ENCODE measurements around the gene NTHL1. TPM values are rescaled to one million over a fixed set of nuclear protein-coding genes. Genes with fewer than 3 reads are reported as not detected.

Gene NTHL1
- total RNA-seq, 1 donor from 2014 or later: 12.6 TPM

DNA sequence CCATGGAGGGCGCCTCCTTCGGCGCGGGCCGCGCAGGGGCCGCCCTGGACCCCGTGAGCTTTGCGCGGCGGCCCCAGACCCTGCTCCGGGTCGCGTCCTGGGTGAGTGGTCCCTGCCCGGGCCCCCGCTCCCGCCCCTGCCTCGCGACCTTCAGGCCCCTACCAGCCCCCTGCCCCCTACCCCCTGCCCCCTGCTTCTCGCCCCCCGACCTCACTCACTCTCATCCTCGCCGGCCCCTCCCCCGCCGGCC lies 57.6 kb downstream of the NTHL1 start:
- Mint-ChIP-seq H3K9me3 (ENCODE audit: low read depth) (no peaks in the 10 kb centered on the region), H3K36me3 (ENCODE audit: low read depth) (peaks cover 2% of the 10 kb centered on the region), H3K4me1 (ENCODE audit: low read depth) (peaks cover 9% of the 10 kb centered on the region), H3K4me3 (ENCODE audit: unreplicated experiment) (no peak overlapping the region), H3K27ac (ENCODE audit: unreplicated experiment) (no peak overlapping the region), H3K27me3 (ENCODE audit: low read depth) (peaks cover 14% of the 10 kb centered on the region)
- no peak for DNase-seq (ENCODE audit: low spot score)
- TF ChIP-seq, protein P1, sequence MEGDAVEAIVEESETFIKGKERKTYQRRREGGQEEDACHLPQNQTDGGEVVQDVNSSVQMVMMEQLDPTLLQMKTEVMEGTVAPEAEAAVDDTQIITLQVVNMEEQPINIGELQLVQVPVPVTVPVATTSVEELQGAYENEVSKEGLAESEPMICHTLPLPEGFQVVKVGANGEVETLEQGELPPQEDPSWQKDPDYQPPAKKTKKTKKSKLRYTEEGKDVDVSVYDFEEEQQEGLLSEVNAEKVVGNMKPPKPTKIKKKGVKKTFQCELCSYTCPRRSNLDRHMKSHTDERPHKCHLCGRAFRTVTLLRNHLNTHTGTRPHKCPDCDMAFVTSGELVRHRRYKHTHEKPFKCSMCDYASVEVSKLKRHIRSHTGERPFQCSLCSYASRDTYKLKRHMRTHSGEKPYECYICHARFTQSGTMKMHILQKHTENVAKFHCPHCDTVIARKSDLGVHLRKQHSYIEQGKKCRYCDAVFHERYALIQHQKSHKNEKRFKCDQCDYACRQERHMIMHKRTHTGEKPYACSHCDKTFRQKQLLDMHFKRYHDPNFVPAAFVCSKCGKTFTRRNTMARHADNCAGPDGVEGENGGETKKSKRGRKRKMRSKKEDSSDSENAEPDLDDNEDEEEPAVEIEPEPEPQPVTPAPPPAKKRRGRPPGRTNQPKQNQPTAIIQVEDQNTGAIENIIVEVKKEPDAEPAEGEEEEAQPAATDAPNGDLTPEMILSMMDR (IDR thresholded peaks at IDR 0.05): no peak

Small RNA genes within 50 kb of the gene (microRNA-seq; reads per million reads assigned to microRNA genes)
- not detected for gene MIR1225 (ENCODE audit: borderline number of aligned reads)

Other genes starting within 250 kb of the NTHL1 start
- gene HAGH, start 221.0 kb downstream of the NTHL1 start, total RNA-seq: 46.5 to 56.7 TPM (median 55.1 TPM) in 3 replicates
- gene FAHD1, start 220.6 kb downstream of the NTHL1 start, total RNA-seq: 25.8 to 27.1 TPM (median 25.9 TPM) in 3 replicates
- 1.1 to 1.3 TPM (median 1.2 TPM) in 3 replicates for gene MEIOB, start 175.7 kb downstream of the NTHL1 start, total RNA-seq
- gene HS3ST6, start 129.4 kb downstream of the NTHL1 start, total RNA-seq: not detected in 3 replicates
- 18.3 to 19.1 TPM (median 18.8 TPM) in 3 replicates for gene MSRB1, start 104.6 kb downstream of the NTHL1 start, total RNA-seq
- not detected in 3 replicates for gene RPL3L, start 93.1 kb downstream of the NTHL1 start, total RNA-seq
- 97.9 to 131 TPM (median 110 TPM) in 3 replicates for gene NDUFB10, start 88.3 kb downstream of the NTHL1 start, total RNA-seq
- gene RPS2, start 83.0 kb downstream of the NTHL1 start, total RNA-seq: 1,605 to 1,878 TPM (median 1,662 TPM) in 3 replicates
- not detected in 3 replicates for gene RNF151, start 81.0 kb downstream of the NTHL1 start, total RNA-seq
- gene TBL3, start 75.8 kb downstream of the NTHL1 start, total RNA-seq: 20.9 to 40.1 TPM (median 21.6 TPM) in 3 replicates
- 0.25 to 0.48 TPM (median 0.26 TPM) in 3 replicates for gene NOXO1, start 66.4 kb downstream of the NTHL1 start, total RNA-seq
- 17.0 to 19.7 TPM (median 17.5 TPM) in 3 replicates for gene GFER, start 63.6 kb downstream of the NTHL1 start, total RNA-seq
- 0.39 to 0.74 TPM (median 0.67 TPM) in 3 replicates for gene SYNGR3, start 57.9 kb downstream of the NTHL1 start, total RNA-seq
- 39.0 to 43.4 TPM (median 41.7 TPM) in 3 replicates for gene ZNF598, start 38.0 kb downstream of the NTHL1 start, total RNA-seq
- gene NPW, start 28.0 kb downstream of the NTHL1 start, total RNA-seq: 1.1 to 3.7 TPM (median 2.5 TPM) in 3 replicates
- 61.5 to 89.4 TPM (median 87.0 TPM) in 3 replicates for gene NHERF2, start 20.9 kb downstream of the NTHL1 start, total RNA-seq
- 107 to 158 TPM (median 108 TPM) in 3 replicates for gene TSC2, start 151 bp upstream of the NTHL1 start, total RNA-seq
- 131 to 230 TPM (median 216 TPM) in 3 replicates for gene PKD1, start 88.1 kb upstream of the NTHL1 start, total RNA-seq
- 0.28 to 1.1 TPM (median 0.80 TPM) in 3 replicates for gene RAB26, start 100.8 kb upstream of the NTHL1 start, total RNA-seq
- gene TRAF7, start 107.9 kb upstream of the NTHL1 start, total RNA-seq: 62.1 to 71.3 TPM (median 63.4 TPM) in 3 replicates
- gene CASKIN1, start 148.8 kb upstream of the NTHL1 start, total RNA-seq: 1.3 to 3.6 TPM (median 2.3 TPM) in 3 replicates
- gene MLST8, start 157.6 kb upstream of the NTHL1 start, total RNA-seq: 37.1 to 41.4 TPM (median 39.3 TPM) in 3 replicates
- 5.4 to 7.3 TPM (median 6.9 TPM) in 3 replicates for gene BRICD5, start 163.0 kb upstream of the NTHL1 start, total RNA-seq
- 15.6 to 21.1 TPM (median 16.0 TPM) in 3 replicates for gene PGP, start 167.0 kb upstream of the NTHL1 start, total RNA-seq
- gene E4F1, start 175.8 kb upstream of the NTHL1 start, total RNA-seq: 18.7 to 25.7 TPM (median 20.7 TPM) in 3 replicates
- 0.97 to 1.6 TPM (median 1.2 TPM) in 3 replicates for gene DNASE1L2, start 188.6 kb upstream of the NTHL1 start, total RNA-seq
- 25.5 to 45.4 TPM (median 44.5 TPM) in 3 replicates for gene ECI1, start 203.8 kb upstream of the NTHL1 start, total RNA-seq
- gene RNPS1, start 220.3 kb upstream of the NTHL1 start, total RNA-seq: 109 to 122 TPM (median 111 TPM) in 3 replicates

Data from chondrocyte (in vitro differentiated cells).